Activated T-cell treated with anti-CD3 and anti-CD28 coated beads, Interleukin-2, amount 50 U/mL, for 24 hours (primary cell): Measurements from ENCODE around the gene FAM180A.

ENCODE experiments used
- DNase-seq: peaks from one replicate; pipeline ENCODE4 v3.0.0-alpha.2; 2020
- H3K27ac Mint-ChIP-seq: 2 replicates; pipeline ENCODE4 v1.8.0; 2020; ENCODE audit warnings: mild to moderate bottlenecking, mixed read lengths
- H3K27me3 Mint-ChIP-seq: 2 replicates; pipeline ENCODE4 v1.8.0; 2020; ENCODE audit warnings: mixed read lengths
- H3K36me3 Mint-ChIP-seq: 2 replicates; pipeline ENCODE4 v1.8.0; 2020; ENCODE audit warnings: low read depth, mixed read lengths
- H3K4me1 Mint-ChIP-seq: 2 replicates; pipeline ENCODE4 v1.8.0; 2020; ENCODE audit warnings: low read depth, mixed read lengths
- H3K4me3 Mint-ChIP-seq: 2 replicates; pipeline ENCODE4 v1.8.0; 2020; ENCODE audit warnings: mild to moderate bottlenecking, moderate library complexity, mixed read lengths
- H3K9me3 Mint-ChIP-seq: 2 replicates; pipeline ENCODE4 v1.8.0; 2020; ENCODE audit warnings: mixed read lengths

Gene FAM180A

GRCh38 chr7:135748770-135749169 lies at the start of gene FAM180A:
Gene FAM180A, minus strand, starts transcription at chr7:135748813. Its CDS starts 233 bp downstream, at chr7:135748580.
- H3K27me3 Mint-ChIP-seq = peaks cover 4% of the 10 kb centered on the region
- H3K4me3 Mint-ChIP-seq = no peak within 1 kb of the TSS
- H3K27ac Mint-ChIP-seq = no peak within 1 kb of the TSS
- H3K36me3 Mint-ChIP-seq = no peaks in the 10 kb centered on the region
- no peak for DNase-seq
- H3K9me3 Mint-ChIP-seq = no peaks in the 10 kb centered on the region
- H3K4me1 Mint-ChIP-seq = no peaks in the 10 kb centered on the region

- Mint-ChIP-seq H3K9me3 (no peaks in the 10 kb centered on the region), H3K36me3 (no peaks in the 10 kb centered on the region), H3K4me1 (peaks cover 11% of the 10 kb centered on the region), H3K4me3 (no peak overlapping the region), H3K27ac (no peak overlapping the region), H3K27me3 (peaks cover 12% of the 10 kb centered on the region)
- DNase-seq = no peak
Observed at GRCh38 chr7:135798095-135798494, 49.5 kb upstream of the FAM180A start.

- no peak overlapping the region for H3K27ac Mint-ChIP-seq
Observed at GRCh38 chr7:135795846-135796570, 47.4 kb upstream of the FAM180A start.

GRCh38 chr7:135793841-135794240 lies 45.2 kb upstream of the FAM180A start:
- H3K9me3 Mint-ChIP-seq = no peaks in the 10 kb centered on the region
- peaks cover 3% of the 10 kb centered on the region for H3K27me3 Mint-ChIP-seq
- H3K4me3 Mint-ChIP-seq = no peak overlapping the region
- H3K36me3 Mint-ChIP-seq = no peaks in the 10 kb centered on the region
- H3K27ac Mint-ChIP-seq = no peak overlapping the region
- peaks cover 2% of the 10 kb centered on the region for H3K4me1 Mint-ChIP-seq
- DNase-seq = no peak

More at GRCh38 chr7:135795846-135796570, 47.4 kb upstream of the FAM180A start:
- DNase-seq = no peak
- H3K9me3 Mint-ChIP-seq = no peaks in the 10 kb centered on the region
- H3K27me3 Mint-ChIP-seq = peaks cover 12% of the 10 kb centered on the region
- H3K4me1 Mint-ChIP-seq = peaks cover 5% of the 10 kb centered on the region
- no peak overlapping the region for H3K4me3 Mint-ChIP-seq
- H3K36me3 Mint-ChIP-seq = no peaks in the 10 kb centered on the region

- H3K36me3 Mint-ChIP-seq = no peaks in the 10 kb centered on the region
- H3K9me3 Mint-ChIP-seq = no peaks in the 10 kb centered on the region
- peaks cover 6% of the 10 kb centered on the region for H3K27me3 Mint-ChIP-seq
- H3K4me1 Mint-ChIP-seq = peaks cover 2% of the 10 kb centered on the region
- no peak overlapping the region for H3K27ac Mint-ChIP-seq
- no peak overlapping the region for H3K4me3 Mint-ChIP-seq
- DNase-seq = no peak
Observed at GRCh38 chr7:135792866-135793265, 44.3 kb upstream of the FAM180A start.

GRCh38 chr7:135792363-135792668 lies 43.7 kb upstream of the FAM180A start:
- H3K36me3 Mint-ChIP-seq = no peaks in the 10 kb centered on the region
- no peak overlapping the region for H3K27ac Mint-ChIP-seq
- peaks cover 6% of the 10 kb centered on the region for H3K27me3 Mint-ChIP-seq
- no peak for DNase-seq
- peaks cover 2% of the 10 kb centered on the region for H3K4me1 Mint-ChIP-seq
- no peaks in the 10 kb centered on the region for H3K9me3 Mint-ChIP-seq
- H3K4me3 Mint-ChIP-seq = no peak overlapping the region

- Mint-ChIP-seq H3K9me3 (no peaks in the 10 kb centered on the region), H3K4me3 (no peak overlapping the region), H3K27me3 (peaks cover 6% of the 10 kb centered on the region), H3K4me1 (no peaks in the 10 kb centered on the region), H3K27ac (no peak overlapping the region), H3K36me3 (no peaks in the 10 kb centered on the region)
- no peak for DNase-seq
Observed at GRCh38 chr7:135791543-135792362, 43.1 kb upstream of the FAM180A start.

- Mint-ChIP-seq H3K27ac (no peak overlapping the region), H3K36me3 (no peaks in the 10 kb centered on the region), H3K9me3 (no peaks in the 10 kb centered on the region), H3K27me3 (peaks cover 6% of the 10 kb centered on the region), H3K4me3 (no peak overlapping the region), H3K4me1 (no peaks in the 10 kb centered on the region)
- DNase-seq = no peak
Observed at GRCh38 chr7:135790371-135790977, 41.9 kb upstream of the FAM180A start.

GRCh38 chr7:135789956-135790355 lies 41.3 kb upstream of the FAM180A start:
- DNase-seq = no peak
- H3K4me3 Mint-ChIP-seq = no peak overlapping the region
- no peaks in the 10 kb centered on the region for H3K9me3 Mint-ChIP-seq
- no peaks in the 10 kb centered on the region for H3K36me3 Mint-ChIP-seq
- H3K27ac Mint-ChIP-seq = no peak overlapping the region
- peaks cover 6% of the 10 kb centered on the region for H3K27me3 Mint-ChIP-seq
- H3K4me1 Mint-ChIP-seq = no peaks in the 10 kb centered on the region

- Mint-ChIP-seq H3K36me3 (no peaks in the 10 kb centered on the region), H3K27me3 (peaks cover 6% of the 10 kb centered on the region), H3K4me3 (no peak overlapping the region), H3K4me1 (no peaks in the 10 kb centered on the region), H3K9me3 (no peaks in the 10 kb centered on the region), H3K27ac (no peak overlapping the region)
- DNase-seq = no peak
Observed at GRCh38 chr7:135789431-135789830, 40.8 kb upstream of the FAM180A start.

GRCh38 chr7:135786911-135787310 lies 38.3 kb upstream of the FAM180A start:
- H3K36me3 Mint-ChIP-seq = no peaks in the 10 kb centered on the region
- no peak overlapping the region for H3K4me3 Mint-ChIP-seq
- peaks cover 6% of the 10 kb centered on the region for H3K27me3 Mint-ChIP-seq
- no peaks in the 10 kb centered on the region for H3K4me1 Mint-ChIP-seq
- DNase-seq = no peak
- H3K9me3 Mint-ChIP-seq = no peaks in the 10 kb centered on the region
- no peak overlapping the region for H3K27ac Mint-ChIP-seq

- H3K4me3 Mint-ChIP-seq = no peak overlapping the region
- H3K27ac Mint-ChIP-seq = no peak overlapping the region
- H3K36me3 Mint-ChIP-seq = no peaks in the 10 kb centered on the region
- DNase-seq = no peak
- no peaks in the 10 kb centered on the region for H3K9me3 Mint-ChIP-seq
- H3K4me1 Mint-ChIP-seq = no peaks in the 10 kb centered on the region
- peaks cover 4% of the 10 kb centered on the region for H3K27me3 Mint-ChIP-seq
Observed at GRCh38 chr7:135785065-135785464, 36.5 kb upstream of the FAM180A start.

- Mint-ChIP-seq H3K4me3 (no peak overlapping the region), H3K9me3 (no peaks in the 10 kb centered on the region), H3K27ac (no peak overlapping the region), H3K27me3 (peaks cover 4% of the 10 kb centered on the region), H3K36me3 (no peaks in the 10 kb centered on the region), H3K4me1 (no peaks in the 10 kb centered on the region)
- DNase-seq = no peak
Observed at GRCh38 chr7:135784013-135784412, 35.4 kb upstream of the FAM180A start.

GRCh38 chr7:135782801-135783200 lies 34.2 kb upstream of the FAM180A start:
- Mint-ChIP-seq H3K4me1 (no peaks in the 10 kb centered on the region), H3K27me3 (peaks cover 11% of the 10 kb centered on the region), H3K27ac (no peak overlapping the region), H3K36me3 (no peaks in the 10 kb centered on the region), H3K9me3 (peaks cover 4% of the 10 kb centered on the region), H3K4me3 (no peak overlapping the region)
- no peak for DNase-seq

- Mint-ChIP-seq H3K27ac (no peak overlapping the region), H3K9me3 (peaks cover 4% of the 10 kb centered on the region)
Observed at GRCh38 chr7:135782377-135782776, 33.8 kb upstream of the FAM180A start.

More at GRCh38 chr7:135782377-135782776, 33.8 kb upstream of the FAM180A start:
- H3K4me3 Mint-ChIP-seq = no peak overlapping the region
- H3K4me1 Mint-ChIP-seq = no peaks in the 10 kb centered on the region
- H3K27me3 Mint-ChIP-seq = peaks cover 15% of the 10 kb centered on the region
- no peaks in the 10 kb centered on the region for H3K36me3 Mint-ChIP-seq
- no peak for DNase-seq
